ENCODE results near the gene IL10RB. TPM values are rescaled to one million over a fixed set of nuclear protein-coding genes. Genes with fewer than 3 reads are reported as not detected.

Gene IL10RB
- total and polyA plus RNA-seq, 8 donors = 11.9 to 25.1 (median 14.0) TPM

GRCh38 chr21:33286600-33287456, 20.7 kb downstream of the IL10RB start:
- Histone ChIP-seq H3K4me3 (no peak overlapping the region), H3K27ac (peak overlapping the region; percentile 20 to 79 (median 54)), H3K9me3 (no peaks in the 10 kb centered on the region), H3K4me1 (peaks cover 13 to 17% (median 14%) of the 10 kb centered on the region in 3 donors), H3K27me3 (no peaks in the 10 kb centered on the region), H3K36me3 (peaks cover 0 to 16% (median 4%) of the 10 kb centered on the region in 3 donors)
- WGBS, 2 donors = 31 to 44% methylated on average over 15 of the region's 15 CpGs
- intact Hi-C loops (cut with DNase I) = no loop called here
- peak in 3 of 6 donors; percentile 32 to 58 (median 37) for DNase-seq
- peak; percentile 80 to 87 (median 84) for ATAC-seq
- no peak for TF ChIP-seq CTCF (IDR thresholded peaks at IDR 0.05)
- FAIRE-seq = no peak

- WGBS, 2 donors = 76 to 87% methylated on average over 11 of the region's 11 CpGs
- FAIRE-seq (no peak), ATAC-seq (no peak), DNase-seq (no peak)
- H3K36me3 ChIP-seq = peaks cover 0 to 4% (median 0%) of the 10 kb centered on the region in 3 donors
- peaks cover 13 to 17% (median 14%) of the 10 kb centered on the region in 3 donors for H3K4me1 ChIP-seq
- intact Hi-C loops (cut with DNase I) = no loop called here
- H3K9me3 ChIP-seq = no peaks in the 10 kb centered on the region
- H3K4me3 ChIP-seq = no peak overlapping the region
- H3K27ac ChIP-seq = no peak overlapping the region
- H3K27me3 ChIP-seq = no peaks in the 10 kb centered on the region
- no peak for TF ChIP-seq CTCF (IDR thresholded peaks at IDR 0.05)
Measured at GRCh38 chr21:33289199-33289819, 23.1 kb downstream of the IL10RB start.

GRCh38 chr21:33290441-33290840, 24.3 kb downstream of the IL10RB start:
- H3K4me1 ChIP-seq = peaks cover 13 to 17% (median 14%) of the 10 kb centered on the region in 3 donors
- WGBS, 2 donors = 89 to 91% methylated on average over 11 of the region's 11 CpGs
- H3K27ac ChIP-seq = no peak overlapping the region
- no peaks in the 10 kb centered on the region for H3K27me3 ChIP-seq
- FAIRE-seq = no peak
- H3K9me3 ChIP-seq = no peaks in the 10 kb centered on the region
- H3K4me3 ChIP-seq = no peak overlapping the region
- no peak for ATAC-seq
- intact Hi-C loops (cut with DNase I) = no loop called here
- peak in 1 of 6 donors; percentile 56 for DNase-seq
- TF ChIP-seq CTCF (IDR thresholded peaks at IDR 0.05) = no peak
- peaks cover 0 to 4% (median 0%) of the 10 kb centered on the region in 3 donors for H3K36me3 ChIP-seq

- Histone ChIP-seq H3K27me3 (no peaks in the 10 kb centered on the region), H3K4me1 (peaks cover 4 to 6% (median 5%) of the 10 kb centered on the region in 3 donors), H3K4me3 (no peak overlapping the region), H3K36me3 (peaks cover 0 to 4% (median 0%) of the 10 kb centered on the region in 3 donors), H3K27ac (no peak overlapping the region), H3K9me3 (no peaks in the 10 kb centered on the region)
- no peak for DNase-seq
- no peak for FAIRE-seq
- ATAC-seq = no peak
- 93 to 94% methylated on average over 9 of the region's 9 CpGs for WGBS, 2 donors
- intact Hi-C loops (cut with DNase I) = no loop called here
- TF ChIP-seq CTCF (IDR thresholded peaks at IDR 0.05) = no peak
Measured at GRCh38 chr21:33291686-33292085, 25.5 kb downstream of the IL10RB start.

All from pancreas (tissue), 10 donors.